Astrocyte (in vitro differentiated cells and primary cell): ENCODE results near the gene TTC24. TPM values are rescaled to one million over a fixed set of nuclear protein-coding genes. Genes with fewer than 3 reads are reported as not detected.

Experiments used
- DNase-seq: peaks from one replicate; pipeline ENCODE4 v3.0.0-alpha.2; 2010; ENCODE audit warnings: low read depth
- FAIRE-seq: peaks from 2 replicates; lab custom pipeline; 2011; peaks lifted over from hg19 to GRCh38; lab: Jason Lieb, UNC
- H2AFZ ChIP-seq: 2 replicates; pipeline ENCODE4 v1.6.0; 2012; ENCODE audit warnings: low read depth, low read length, inconsistent platforms
- H3K27ac ChIP-seq: 2 replicates; pipeline ENCODE4 v1.5.1; 2011; ENCODE audit warnings: low read depth, low read length, inconsistent platforms
- H3K27me3 ChIP-seq: 2 replicates; pipeline ENCODE4 v1.6.0; 2011; ENCODE audit warnings: low read length, inconsistent platforms; ENCODE audit not compliant: insufficient read depth
- H3K36me3 ChIP-seq: 2 replicates; pipeline ENCODE4 v1.5.1; 2011; ENCODE audit warnings: low read length, inconsistent platforms; ENCODE audit not compliant: insufficient read depth
- H3K4me1 ChIP-seq: 2 replicates; pipeline ENCODE4 v1.5.1; 2011; ENCODE audit warnings: low read length, inconsistent platforms; ENCODE audit not compliant: insufficient read depth
- H3K4me2 ChIP-seq: 2 replicates; pipeline ENCODE4 v1.6.0; 2012; ENCODE audit warnings: low read length, inconsistent platforms
- H3K4me3 ChIP-seq: 2 replicates; pipeline ENCODE4 v1.5.1; 2011; ENCODE audit warnings: low read depth, mild to moderate bottlenecking, low read length, inconsistent platforms; ENCODE audit not compliant: insufficient read depth
- H3K79me2 ChIP-seq: 2 replicates; pipeline ENCODE4 v1.6.0; 2012; ENCODE audit warnings: mild to moderate bottlenecking, low read length, inconsistent platforms; ENCODE audit not compliant: insufficient read depth
- H3K9ac ChIP-seq: 2 replicates; pipeline ENCODE4 v1.6.0; 2012; ENCODE audit warnings: mild to moderate bottlenecking, low read length, inconsistent platforms
- H3K9me3 ChIP-seq: 2 replicates; pipeline ENCODE4 v1.5.1; 2012; ENCODE audit warnings: low read depth, mild to moderate bottlenecking, low read length, inconsistent platforms; ENCODE audit not compliant: insufficient read depth
- H4K20me1 ChIP-seq: 2 replicates; pipeline ENCODE4 v1.6.0; 2012; ENCODE audit warnings: low read length, inconsistent platforms; ENCODE audit not compliant: insufficient read depth
- H3K27ac Mint-ChIP-seq: one replicate; pipeline ENCODE4 v1.8.0; 2021; ENCODE audit warnings: mild to moderate bottlenecking, mixed read lengths; ENCODE audit not compliant: unreplicated experiment
- H3K27me3 Mint-ChIP-seq: one replicate; pipeline ENCODE4 v1.8.0; 2021; ENCODE audit warnings: low read depth, mixed read lengths; ENCODE audit not compliant: unreplicated experiment
- H3K36me3 Mint-ChIP-seq: one replicate; pipeline ENCODE4 v1.8.0; 2021; ENCODE audit warnings: low read depth, mixed read lengths; ENCODE audit not compliant: unreplicated experiment
- H3K4me1 Mint-ChIP-seq: one replicate; pipeline ENCODE4 v1.8.0; 2021; ENCODE audit warnings: low read depth, mixed read lengths; ENCODE audit not compliant: unreplicated experiment
- H3K4me3 Mint-ChIP-seq: one replicate; pipeline ENCODE4 v1.8.0; 2021; ENCODE audit warnings: mild to moderate bottlenecking, moderate library complexity, mixed read lengths; ENCODE audit not compliant: unreplicated experiment
- H3K9me3 Mint-ChIP-seq: one replicate; pipeline ENCODE4 v1.8.0; 2021; ENCODE audit warnings: mild to moderate bottlenecking, mixed read lengths; ENCODE audit not compliant: unreplicated experiment
- CTCF ChIP-seq: IDR thresholded peaks from 2 replicates; pipeline ENCODE4 v1.5.1; 2011; ENCODE audit warnings: low read depth, mild to moderate bottlenecking, inconsistent platforms, low read length, moderate library complexity; ENCODE audit not compliant: insufficient read depth
- EZH2 ChIP-seq: IDR thresholded peaks from 2 replicates; pipeline ENCODE4 v1.6.1; 2012; ENCODE audit warnings: mild to moderate bottlenecking, low read length, inconsistent platforms; ENCODE audit not compliant: insufficient read depth
- total RNA-seq: library from RNA; stranded (reverse); gene quantifications from 2 replicates; pipeline ENCODE4 v1.2.1, GENCODE V29; 2021

The TTC24 gene
- total RNA-seq, 1 donor from 2014 or later = not detected

GRCh38 chr1:156601122-156601830 lies 21.8 kb downstream of the TTC24 start, which contains the start of gene GPATCH4:
GPATCH4 (minus strand) TSS chr1:156601479.
- Histone ChIP-seq H3K9ac (peak within 1 kb of the TSS; percentile 91), H2AFZ (peak within 1 kb of the TSS; percentile 91), H3K79me2 (peaks cover 32% of the 10 kb centered on the region), H3K4me1 (peaks cover 8% of the 10 kb centered on the region), H3K27ac (peak within 1 kb of the TSS; percentile 67), H3K4me3 (peak within 1 kb of the TSS; percentile 96), H4K20me1 (peaks cover 20% of the 10 kb centered on the region), H3K4me2 (peak within 1 kb of the TSS; percentile 87), H3K36me3 (peaks cover 25% of the 10 kb centered on the region), H3K9me3 (no peaks in the 10 kb centered on the region), H3K27me3 (no peaks in the 10 kb centered on the region)
- H3K27me3 Mint-ChIP-seq = no peaks in the 10 kb centered on the region
- peaks cover 14% of the 10 kb centered on the region for H3K36me3 Mint-ChIP-seq
- H3K9me3 Mint-ChIP-seq = no peaks in the 10 kb centered on the region
- TF ChIP-seq CTCF (no peak), EZH2 (no peak)
- FAIRE-seq (no peak), DNase-seq (peak; percentile 88)
- peaks cover 8% of the 10 kb centered on the region for H3K4me1 Mint-ChIP-seq
- peak within 1 kb of the TSS; percentile 100 for H3K4me3 Mint-ChIP-seq
- peak within 1 kb of the TSS; percentile 99 for H3K27ac Mint-ChIP-seq

GRCh38 chr1:156601892-156602291 lies 22.4 kb downstream of the TTC24 start:
- peak overlapping the region; percentile 87 for H3K4me2 ChIP-seq

More at GRCh38 chr1:156601892-156602291, 22.4 kb downstream of the TTC24 start:
- peak overlapping the region; percentile 91 for H3K9ac ChIP-seq
- peak overlapping the region; percentile 96 for H3K4me3 ChIP-seq
- no peak for DNase-seq
- no peaks in the 10 kb centered on the region for H3K27me3 ChIP-seq
- H2AFZ ChIP-seq = peak overlapping the region; percentile 91
- no peaks in the 10 kb centered on the region for H3K9me3 ChIP-seq
- Mint-ChIP-seq H3K27me3 (no peaks in the 10 kb centered on the region), H3K36me3 (peaks cover 13% of the 10 kb centered on the region), H3K9me3 (no peaks in the 10 kb centered on the region), H3K4me3 (peak overlapping the region; percentile 100), H3K27ac (peak overlapping the region; percentile 99), H3K4me1 (peaks cover 8% of the 10 kb centered on the region)
- H3K4me1 ChIP-seq = peaks cover 8% of the 10 kb centered on the region
- H3K79me2 ChIP-seq = peaks cover 32% of the 10 kb centered on the region
- TF ChIP-seq CTCF = no peak
- no peak for TF ChIP-seq EZH2
- peak overlapping the region; percentile 67 for H3K27ac ChIP-seq
- H3K36me3 ChIP-seq = peaks cover 19% of the 10 kb centered on the region
- no peak for FAIRE-seq
- H4K20me1 ChIP-seq = peaks cover 14% of the 10 kb centered on the region
